ENCODE results near the gene PLVAP. TPM values are rescaled to one million over a fixed set of nuclear protein-coding genes. Genes with fewer than 3 reads are reported as not detected.

The PLVAP gene
- total and polyA plus RNA-seq, 2 donors from 2014 or later, result 148 to 195 TPM

- TF ChIP-seq, protein P1, sequence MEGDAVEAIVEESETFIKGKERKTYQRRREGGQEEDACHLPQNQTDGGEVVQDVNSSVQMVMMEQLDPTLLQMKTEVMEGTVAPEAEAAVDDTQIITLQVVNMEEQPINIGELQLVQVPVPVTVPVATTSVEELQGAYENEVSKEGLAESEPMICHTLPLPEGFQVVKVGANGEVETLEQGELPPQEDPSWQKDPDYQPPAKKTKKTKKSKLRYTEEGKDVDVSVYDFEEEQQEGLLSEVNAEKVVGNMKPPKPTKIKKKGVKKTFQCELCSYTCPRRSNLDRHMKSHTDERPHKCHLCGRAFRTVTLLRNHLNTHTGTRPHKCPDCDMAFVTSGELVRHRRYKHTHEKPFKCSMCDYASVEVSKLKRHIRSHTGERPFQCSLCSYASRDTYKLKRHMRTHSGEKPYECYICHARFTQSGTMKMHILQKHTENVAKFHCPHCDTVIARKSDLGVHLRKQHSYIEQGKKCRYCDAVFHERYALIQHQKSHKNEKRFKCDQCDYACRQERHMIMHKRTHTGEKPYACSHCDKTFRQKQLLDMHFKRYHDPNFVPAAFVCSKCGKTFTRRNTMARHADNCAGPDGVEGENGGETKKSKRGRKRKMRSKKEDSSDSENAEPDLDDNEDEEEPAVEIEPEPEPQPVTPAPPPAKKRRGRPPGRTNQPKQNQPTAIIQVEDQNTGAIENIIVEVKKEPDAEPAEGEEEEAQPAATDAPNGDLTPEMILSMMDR (IDR thresholded peaks at IDR 0.05; ENCODE audit: borderline replicate concordance, extremely low read depth, insufficient read depth), result no peak
- H3K27ac ChIP-seq (ENCODE audit: low read depth in 2 of 2, low read length in 2 of 2), result peak overlapping the region; percentile 76 to 99
- no peaks in the 10 kb centered on the region for H3K36me3 ChIP-seq (ENCODE audit: control insufficient read depth in 2 of 3, insufficient read depth in 3 of 3, low read length in 3 of 3)
- intact Hi-C loops (cut with DNase I), result no loop called here
- FAIRE-seq, result no peak
- peak overlapping the region; percentile 18 to 64 (median 41) for H3K9ac ChIP-seq (ENCODE audit: low read length in 3 of 3)
- H3K4me3 ChIP-seq (ENCODE audit: low read length in 3 of 3), result peak overlapping the region; percentile 62 to 82 (median 63)
- no peaks in the 10 kb centered on the region for H3K9me3 ChIP-seq (ENCODE audit: control insufficient read depth in 2 of 3, insufficient read depth in 1 of 3, low read length in 3 of 3)
- H3K27me3 ChIP-seq (ENCODE audit: control insufficient read depth, insufficient read depth, low read length), result no peaks in the 10 kb centered on the region
- DNase-seq, result no peak
- peaks cover 0 to 18% (median 9%) of the 10 kb centered on the region in 3 donors for H3K4me1 ChIP-seq (ENCODE audit: control insufficient read depth in 2 of 3, insufficient read depth in 2 of 3, low read depth in 1 of 3, low read length in 3 of 3)
Observed at GRCh38 chr19:17404621-17405249, 27.6 kb upstream of the PLVAP start.

DNA sequence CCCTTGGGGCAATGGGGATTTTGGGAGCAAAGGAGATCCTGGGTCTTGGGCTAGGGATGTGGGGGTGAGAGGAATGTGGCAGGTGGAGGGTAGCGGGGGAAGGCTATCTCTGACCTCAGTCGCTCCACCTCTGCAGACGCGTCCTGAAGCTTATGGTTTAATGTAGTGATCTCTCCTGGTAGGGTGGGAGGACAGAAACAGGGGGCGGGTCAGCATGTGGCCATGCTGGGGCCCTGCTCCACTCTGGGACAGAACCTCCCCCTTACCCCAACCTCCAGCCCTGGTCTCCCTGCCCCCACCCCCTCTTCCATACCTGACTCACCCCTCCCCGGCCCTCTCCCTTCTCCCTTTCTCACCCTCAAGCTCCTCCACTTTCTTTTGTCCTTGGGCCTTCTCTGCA lies 26.9 kb upstream of the PLVAP start:
- intact Hi-C loops (cut with DNase I), result no loop called here

DNA sequence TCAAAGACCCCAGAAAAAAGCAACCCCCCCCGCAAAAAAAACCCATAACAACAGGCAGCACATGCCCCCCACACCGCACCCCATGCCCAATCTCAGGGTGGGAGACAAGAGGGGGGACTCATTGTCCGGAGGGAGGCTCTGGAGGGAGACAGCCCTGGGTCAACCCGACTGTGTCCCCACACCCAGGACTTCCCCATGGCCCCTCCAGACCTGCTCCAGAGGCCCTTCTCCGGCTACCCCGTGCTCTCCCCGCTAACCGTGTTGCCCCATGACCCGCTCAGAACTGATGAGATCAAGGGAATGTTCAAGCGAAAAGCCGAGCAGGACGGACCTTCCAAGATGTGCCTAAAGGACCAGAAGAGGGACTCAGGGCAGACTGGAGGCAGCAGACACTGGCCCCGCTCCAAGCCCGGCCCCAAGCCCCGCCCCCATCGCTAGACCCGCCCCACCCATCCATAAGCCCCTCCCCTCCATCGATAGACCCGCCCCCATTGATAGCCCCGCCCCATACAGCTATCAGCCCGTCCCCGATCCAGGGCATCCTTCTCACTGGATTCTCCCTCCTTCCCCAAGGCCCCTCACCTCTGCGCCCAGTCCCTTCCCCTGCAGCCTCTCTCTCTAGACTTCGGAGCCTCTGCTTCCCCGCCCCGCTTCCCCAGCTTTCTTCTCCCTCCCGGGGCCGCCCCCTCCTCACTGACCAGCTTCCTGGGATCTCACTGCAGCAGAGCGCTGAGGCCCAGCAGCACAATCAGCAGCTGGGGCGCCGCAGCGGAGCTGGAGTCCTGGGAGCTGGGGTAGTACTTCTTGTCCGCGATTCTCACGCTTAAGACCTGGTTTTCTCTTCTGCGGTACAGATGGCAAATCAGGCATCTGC lies 26.1 kb upstream of the PLVAP start:
- H3K4me3 ChIP-seq (ENCODE audit: low read length in 3 of 3), result no peak overlapping the region
- H3K4me1 ChIP-seq (ENCODE audit: control insufficient read depth in 2 of 3, insufficient read depth in 2 of 3, low read depth in 1 of 3, low read length in 3 of 3), result peaks cover 0 to 18% (median 9%) of the 10 kb centered on the region in 3 donors
- no peaks in the 10 kb centered on the region for H3K36me3 ChIP-seq (ENCODE audit: control insufficient read depth in 2 of 3, insufficient read depth in 3 of 3, low read length in 3 of 3)
- intact Hi-C loops (cut with DNase I), result no loop called here
- H3K27ac ChIP-seq (ENCODE audit: low read depth in 2 of 2, low read length in 2 of 2), result no peak overlapping the region
- TF ChIP-seq, protein P1 (IDR thresholded peaks at IDR 0.05; ENCODE audit: borderline replicate concordance, extremely low read depth, insufficient read depth), result no peak
- peak in 4 of 5 donors; percentile 65 to 87 (median 70) for DNase-seq
- no peaks in the 10 kb centered on the region for H3K27me3 ChIP-seq (ENCODE audit: control insufficient read depth, insufficient read depth, low read length)
- H3K9me3 ChIP-seq (ENCODE audit: control insufficient read depth in 2 of 3, insufficient read depth in 1 of 3, low read length in 3 of 3), result no peaks in the 10 kb centered on the region
- no peak for FAIRE-seq
- no peak overlapping the region for H3K9ac ChIP-seq (ENCODE audit: low read length in 3 of 3)

More for the DNA sequence above, 26.9 kb upstream of the PLVAP start:
- Histone ChIP-seq H3K4me1 (ENCODE audit: control insufficient read depth in 2 of 3, insufficient read depth in 2 of 3, low read depth in 1 of 3, low read length in 3 of 3) (peaks cover 0 to 18% (median 9%) of the 10 kb centered on the region in 3 donors), H3K27me3 (ENCODE audit: control insufficient read depth, insufficient read depth, low read length) (no peaks in the 10 kb centered on the region), H3K36me3 (ENCODE audit: control insufficient read depth in 2 of 3, insufficient read depth in 3 of 3, low read length in 3 of 3) (no peaks in the 10 kb centered on the region), H3K9ac (ENCODE audit: low read length in 3 of 3) (peak overlapping the region in 2 of 3 donors; percentile 41 to 64), H3K27ac (ENCODE audit: low read depth in 2 of 2, low read length in 2 of 2) (peak overlapping the region in 1 of 2 donors; percentile 76), H3K9me3 (ENCODE audit: control insufficient read depth in 2 of 3, insufficient read depth in 1 of 3, low read length in 3 of 3) (no peaks in the 10 kb centered on the region), H3K4me3 (ENCODE audit: low read length in 3 of 3) (peak overlapping the region; percentile 37 to 82 (median 63))
- TF ChIP-seq, protein P1 (IDR thresholded peaks at IDR 0.05; ENCODE audit: borderline replicate concordance, extremely low read depth, insufficient read depth), result no peak
- FAIRE-seq (no peak), DNase-seq (no peak)

Data from kidney (tissue), 14 donors.